ENCODE data around the gene ZBTB7B. TPM values are rescaled to one million over a fixed set of nuclear protein-coding genes. Genes with fewer than 3 reads are reported as not detected.

Gene ZBTB7B
- 80.4 TPM for total RNA-seq
- long read RNA-seq, transcript ZBTB7B-202 (4 exons, 3,594 nt) = minor isoform, 5 of 47 reads
- long read RNA-seq, transcript ZBTB7B-201 (2 exons, 2,129 nt) = major isoform, 18 of 47 reads
- long read RNA-seq, partial matches to known transcripts = 0 of 47 reads
- long read RNA-seq, other reads (novel, unspliced or antisense) = 21 of 47 reads

- intact Hi-C loops (cut with DNase I) = no loop called here
- ATAC-seq (peak; percentile 3), DNase-seq (peak; percentile 87)
- peak within 1 kb of the TSS; percentile 88 for H3K4me3 ChIP-seq
- peak within 1 kb of the TSS; percentile 93 for H3K27ac ChIP-seq
- peaks cover 55% of the 10 kb centered on the region for H3K4me1 ChIP-seq
- H3K27me3 ChIP-seq = no peaks in the 10 kb centered on the region
- H3K36me3 ChIP-seq = no peaks in the 10 kb centered on the region
- TF ChIP-seq CTCF (IDR thresholded peaks at IDR 0.05) = no peak
- no peaks in the 10 kb centered on the region for H3K9me3 ChIP-seq
Measured at GRCh38 chr1:155002464-155003226, at the start of gene ZBTB7B. ZBTB7B (plus strand) TSS chr1:155002802; CDS start chr1:155014661, 11,859 bp downstream.

GRCh38 chr1:154953611-154954038 lies 49.0 kb upstream of the ZBTB7B start:
- Histone ChIP-seq H3K27ac (no peak overlapping the region), H3K4me3 (no peak overlapping the region), H3K9me3 (no peaks in the 10 kb centered on the region), H3K4me1 (peaks cover 45% of the 10 kb centered on the region), H3K27me3 (no peaks in the 10 kb centered on the region), H3K36me3 (peaks cover 20% of the 10 kb centered on the region)
- intact Hi-C loops (cut with DNase I) = no loop called here
- no peak for DNase-seq
- no peak for TF ChIP-seq CTCF (IDR thresholded peaks at IDR 0.05)
- ATAC-seq = no peak

GRCh38 chr1:154954541-154954940 lies 48.1 kb upstream of the ZBTB7B start:
- Histone ChIP-seq H3K4me3 (peak overlapping the region; percentile 83), H3K9me3 (no peaks in the 10 kb centered on the region), H3K27me3 (no peaks in the 10 kb centered on the region), H3K4me1 (peaks cover 45% of the 10 kb centered on the region), H3K36me3 (peaks cover 26% of the 10 kb centered on the region), H3K27ac (peak overlapping the region; percentile 85)
- intact Hi-C loops (cut with DNase I) = no loop called here
- no peak for TF ChIP-seq CTCF (IDR thresholded peaks at IDR 0.05)
- no peak for ATAC-seq
- no peak for DNase-seq

- Histone ChIP-seq H3K4me1 (peaks cover 45% of the 10 kb centered on the region), H3K27ac (peak overlapping the region; percentile 85), H3K36me3 (peaks cover 28% of the 10 kb centered on the region), H3K27me3 (no peaks in the 10 kb centered on the region), H3K9me3 (no peaks in the 10 kb centered on the region), H3K4me3 (peak overlapping the region; percentile 83)
- DNase-seq (no peak), ATAC-seq (peak; percentile 32)
- TF ChIP-seq CTCF (IDR thresholded peaks at IDR 0.05) = no peak
- intact Hi-C loops (cut with DNase I) = no loop called here
Measured at GRCh38 chr1:154955039-154955717, 47.4 kb upstream of the ZBTB7B start.

GRCh38 chr1:154955718-154956543 lies 46.7 kb upstream of the ZBTB7B start, which contains the start of gene PBXIP1:
PBXIP1 (minus strand) TSS chr1:154956099; CDS start chr1:154953721, 2,378 bp downstream.
- intact Hi-C loops (cut with DNase I) = no loop called here
- Histone ChIP-seq H3K4me1 (peaks cover 50% of the 10 kb centered on the region), H3K36me3 (peaks cover 21% of the 10 kb centered on the region), H3K27me3 (no peaks in the 10 kb centered on the region), H3K27ac (peak within 1 kb of the TSS; percentile 85), H3K9me3 (no peaks in the 10 kb centered on the region), H3K4me3 (peak within 1 kb of the TSS; percentile 83)
- ATAC-seq (peak; percentile 88), DNase-seq (no peak)
- peak; percentile 30 for TF ChIP-seq CTCF (IDR thresholded peaks at IDR 0.05)
